Fibroblast of lung (primary cell): ENCODE measurements around the gene SCAF1. TPM values are rescaled to one million over a fixed set of nuclear protein-coding genes. Genes with fewer than 3 reads are reported as not detected.

Experiments used
- DNase-seq, 2 donors: peaks; one replicate each; pipeline versions ENCODE4 v3.0.0 to v3.0.0-alpha.2; 2010; ENCODE audit warnings: low read depth in 2 of 2
- H2AFZ ChIP-seq: 2 replicates; pipeline ENCODE4 v1.5.1; 2012; ENCODE audit warnings: low read length, control low read depth, inconsistent platforms
- H3K27ac ChIP-seq: 2 replicates; pipeline ENCODE4 v1.5.1; 2011; ENCODE audit warnings: low read length, control low read depth; ENCODE audit not compliant: insufficient read depth
- H3K27me3 ChIP-seq: 2 replicates; pipeline ENCODE4 v1.5.1; 2011; ENCODE audit warnings: mild to moderate bottlenecking, low read length; ENCODE audit not compliant: control insufficient read depth, insufficient read depth
- H3K36me3 ChIP-seq: 2 replicates; pipeline ENCODE4 v1.5.1; 2011; ENCODE audit warnings: low read length; ENCODE audit not compliant: control insufficient read depth, insufficient read depth
- H3K4me1 ChIP-seq: 2 replicates; pipeline ENCODE4 v1.5.1; 2011; ENCODE audit warnings: low read length; ENCODE audit not compliant: control insufficient read depth, insufficient read depth; ENCODE audit errors: extremely low read depth
- H3K4me2 ChIP-seq: 2 replicates; pipeline ENCODE4 v1.5.1; 2011; ENCODE audit warnings: low read length, control low read depth; ENCODE audit not compliant: insufficient read depth; ENCODE audit errors: extremely low read depth
- H3K4me3 ChIP-seq, 4 experiments: fragments of 200-600 bp in 1 of 4; sonication (generic) in 1 of 4; replicated peaks in 1 of 4; 2 replicates each; pipeline ENCODE4 v1.5.1; 2011 to 2016; ENCODE audit warnings: low read length in 4 of 4, low read depth in 3 of 4, mild to moderate bottlenecking in 3 of 4, control low read depth in 2 of 4, inconsistent platforms in 1 of 4, mixed read lengths in 1 of 4; ENCODE audit not compliant: insufficient read depth in 1 of 4; ENCODE audit errors: control extremely low read depth in 1 of 4
- H3K79me2 ChIP-seq: 2 replicates; pipeline ENCODE4 v1.5.1; 2012; ENCODE audit warnings: mild to moderate bottlenecking, low read length, inconsistent platforms; ENCODE audit not compliant: control insufficient read depth, insufficient read depth
- H3K9ac ChIP-seq: 2 replicates; pipeline ENCODE4 v1.5.1; 2011; ENCODE audit warnings: mild to moderate bottlenecking, low read length, control low read depth; ENCODE audit not compliant: insufficient read depth
- H3K9me3 ChIP-seq: 2 replicates; pipeline ENCODE4 v1.5.1; 2012; ENCODE audit warnings: low read depth, low read length; ENCODE audit not compliant: control insufficient read depth, insufficient read depth
- H4K20me1 ChIP-seq: 2 replicates; pipeline ENCODE4 v1.5.1; 2011; ENCODE audit warnings: low read length; ENCODE audit not compliant: control insufficient read depth, insufficient read depth; ENCODE audit errors: extremely low read depth
- CTCF ChIP-seq, 2 donors: IDR thresholded peaks in 1 of 2; conservative IDR thresholded peaks in 1 of 2; 1 replicate in 1 of 2; 2 replicates in 1 of 2; pipeline ENCODE4 v1.5.1; 2011 to 2012; ENCODE audit warnings: low read length in 2 of 2, control low read depth in 1 of 2, inconsistent platforms in 1 of 2, low read depth in 1 of 2, mild to moderate bottlenecking in 1 of 2
- EZH2 ChIP-seq: IDR thresholded peaks from 2 replicates; pipeline ENCODE4 v1.5.1; 2012; ENCODE audit warnings: low read length, control low read depth, mild to moderate bottlenecking; ENCODE audit errors: missing control alignments
- polyA plus RNA-seq, 2 donors: library from polyadenylated mRNA; depleted of rRNA in 1 of 2; stranded (reverse) in 1 of 2; unstranded in 1 of 2; fragments of >200 nt; gene quantifications; 2 replicates each; pipeline ENCODE4 v1.2.1, GENCODE V29; 2011 to 2012; ENCODE audit warnings: missing spikeins in 1 of 2
- total RNA-seq: library from RNA; depleted of rRNA; stranded (reverse); fragments of >200 nt; gene quantifications from 2 replicates; pipeline ENCODE4 v1.2.1, GENCODE V29; 2014

Gene SCAF1
- total and polyA plus RNA-seq, 2 donors (not counting 1 experiment from before 2014, with no cell fraction given), result 8.7 to 11.9 TPM

- Histone ChIP-seq H3K4me3 (no peak overlapping the region), H2AFZ (no peak overlapping the region), H4K20me1 (no peaks in the 10 kb centered on the region), H3K27me3 (no peaks in the 10 kb centered on the region), H3K4me1 (peaks cover 7% of the 10 kb centered on the region), H3K36me3 (peaks cover 3% of the 10 kb centered on the region), H3K4me2 (peak overlapping the region; percentile 27), H3K9ac (no peak overlapping the region), H3K27ac (no peak overlapping the region), H3K79me2 (peaks cover 16% of the 10 kb centered on the region), H3K9me3 (no peaks in the 10 kb centered on the region)
- TF ChIP-seq EZH2, result no peak
- no peak for TF ChIP-seq CTCF (conservative IDR thresholded peaks at IDR 0.05 in 1 of 2, IDR thresholded peaks at IDR 0.05 in 1 of 2; ENCODE audit: low read depth in 1 of 2, low read length in 2 of 2)
- DNase-seq, result no peak
These were observed 25.5 kb downstream of the SCAF1 start for GRCh38 chr19:49667473-49667872.

GRCh38 chr19:49669516-49669915, 27.5 kb downstream of the SCAF1 start:
- Histone ChIP-seq H3K9me3 (no peaks in the 10 kb centered on the region), H3K4me2 (no peak overlapping the region), H3K27ac (no peak overlapping the region), H3K9ac (no peak overlapping the region), H3K27me3 (no peaks in the 10 kb centered on the region), H3K4me1 (peaks cover 7% of the 10 kb centered on the region), H3K79me2 (peaks cover 16% of the 10 kb centered on the region), H3K36me3 (peaks cover 2% of the 10 kb centered on the region), H3K4me3 (no peak overlapping the region), H2AFZ (no peak overlapping the region), H4K20me1 (no peaks in the 10 kb centered on the region)
- TF ChIP-seq CTCF (conservative IDR thresholded peaks at IDR 0.05 in 1 of 2, IDR thresholded peaks at IDR 0.05 in 1 of 2; ENCODE audit: low read depth in 1 of 2, low read length in 2 of 2) (no peak), EZH2 (no peak)
- DNase-seq, result no peak

- DNase-seq, result peak; percentile 52 to 66
- H3K27me3 ChIP-seq, result no peaks in the 10 kb centered on the region
- no peaks in the 10 kb centered on the region for H3K9me3 ChIP-seq
- H3K4me3 ChIP-seq, result no peak overlapping the region
- peak overlapping the region; percentile 93 for H2AFZ ChIP-seq
- no peaks in the 10 kb centered on the region for H4K20me1 ChIP-seq
- peak overlapping the region; percentile 44 for H3K4me2 ChIP-seq
- peaks cover 3% of the 10 kb centered on the region for H3K4me1 ChIP-seq
- H3K36me3 ChIP-seq, result peaks cover 2% of the 10 kb centered on the region
- peak; percentile 92 to 98 for TF ChIP-seq CTCF (conservative IDR thresholded peaks at IDR 0.05 in 1 of 2, IDR thresholded peaks at IDR 0.05 in 1 of 2; ENCODE audit: low read depth in 1 of 2, low read length in 2 of 2)
- no peak for TF ChIP-seq EZH2
- H3K27ac ChIP-seq, result peak overlapping the region; percentile 38
- no peak overlapping the region for H3K9ac ChIP-seq
- H3K79me2 ChIP-seq, result peaks cover 2% of the 10 kb centered on the region
These were observed 30.3 kb downstream of the SCAF1 start for GRCh38 chr19:49672131-49672919.
